MM.1S (cell line): ENCODE results near the gene MPL.

Experiments
- DNase-seq: peaks from one replicate; pipeline ENCODE4 v3.0.0-alpha.2; 2015
- H2AFZ ChIP-seq: fragments of 300-600 bp; sonication (generic); 2 replicates; pipeline ENCODE4 v1.6.0; 2016; ENCODE audit warnings: antibody characterized with exemption, low read length
- H3F3A ChIP-seq: fragments of 300-600 bp; sonication (generic); 2 replicates; pipeline ENCODE4 v1.6.1; 2016; ENCODE audit warnings: mild to moderate bottlenecking, antibody characterized with exemption, low read length, moderate library complexity, mixed read lengths; ENCODE audit not compliant: insufficient read depth
- H3K27ac ChIP-seq: fragments of 300-600 bp; sonication (generic); 2 replicates; pipeline ENCODE4 v1.5.1; 2016; ENCODE audit warnings: mild to moderate bottlenecking, low read length
- H3K27me3 ChIP-seq: fragments of 300-600 bp; sonication (generic); replicated peaks from 2 replicates; pipeline ENCODE4 v1.6.0; 2016; ENCODE audit warnings: low read length; ENCODE audit not compliant: insufficient read depth
- H3K36me3 ChIP-seq: fragments of 300-600 bp; sonication (generic); replicated peaks from 2 replicates; pipeline ENCODE4 v1.6.1; 2016; ENCODE audit warnings: mild to moderate bottlenecking, low read length, mixed read lengths; ENCODE audit not compliant: insufficient read depth
- H3K4me1 ChIP-seq: fragments of 300-600 bp; sonication (generic); 2 replicates; pipeline ENCODE4 v1.6.1; 2016; ENCODE audit warnings: low read length, mixed read lengths
- H3K4me2 ChIP-seq: fragments of 300-600 bp; sonication (generic); 2 replicates; pipeline ENCODE4 v1.6.0; 2016; ENCODE audit warnings: low read depth, low read length
- H3K4me3 ChIP-seq: fragments of 300-600 bp; sonication (generic); 2 replicates; pipeline ENCODE4 v1.5.1; 2016; ENCODE audit warnings: low read length, mixed read lengths
- H3K79me2 ChIP-seq: fragments of 300-600 bp; sonication (generic); 2 replicates; pipeline ENCODE4 v1.6.1; 2016; ENCODE audit warnings: mixed run types, low read length, mixed read lengths
- H3K9ac ChIP-seq: fragments of 300-600 bp; sonication (generic); 2 replicates; pipeline ENCODE4 v1.6.1; 2016; ENCODE audit warnings: low read length, mixed read lengths
- H3K9me2 ChIP-seq: fragments of 300-600 bp; sonication (generic); replicated peaks from 2 replicates; pipeline ENCODE4 v1.6.1; 2016; ENCODE audit warnings: mild to moderate bottlenecking, low read length, mixed read lengths; ENCODE audit not compliant: insufficient read depth
- H3K9me3 ChIP-seq: fragments of 300-600 bp; sonication (generic); replicated peaks from 2 replicates; pipeline ENCODE4 v1.6.1; 2016; ENCODE audit warnings: mild to moderate bottlenecking, low read length, mixed read lengths; ENCODE audit not compliant: insufficient read depth
- H4K20me1 ChIP-seq: fragments of 300-600 bp; sonication (generic); 2 replicates; pipeline ENCODE4 v1.6.1; 2016; ENCODE audit warnings: mild to moderate bottlenecking, low read length, moderate library complexity, mixed read lengths; ENCODE audit not compliant: insufficient read depth
- CTCF ChIP-seq: fragments of 300-600 bp; sonication (generic); IDR thresholded peaks from 2 replicates; pipeline ENCODE4 v1.5.1; 2016; ENCODE audit warnings: antibody characterized with exemption, low read length, mixed read lengths
- EZH2 ChIP-seq: fragments of 300-600 bp; sonication (generic); optimal IDR thresholded peaks from 2 replicates; pipeline ENCODE3; 2017; ENCODE audit warnings: low read depth, mild to moderate bottlenecking, antibody characterized with exemption, low read length, mixed read lengths
- EZH2phosphoT487 ChIP-seq: fragments of 300-600 bp; sonication (generic); IDR thresholded peaks from 2 replicates; pipeline ENCODE4 v1.6.1; 2018; ENCODE audit warnings: antibody characterized with exemption, low read length

The MPL gene

GRCh38 chr1:43402089-43402865, 64.7 kb downstream of the MPL start:
- H3K9me2 ChIP-seq, result no peaks in the 10 kb centered on the region
- H3K4me3 ChIP-seq, result no peak overlapping the region
- 0 out of 2 replicates have a peak, but pooled peaks cover 3% of the 10 kb centered on the region for H3K79me2 ChIP-seq
- H3K9me3 ChIP-seq, result no peaks in the 10 kb centered on the region
- no peaks in the 10 kb centered on the region for H3K27me3 ChIP-seq
- H3F3A ChIP-seq, result no peaks in the 10 kb centered on the region
- H3K4me2 ChIP-seq, result no peak overlapping the region
- H2AFZ ChIP-seq, result no peak overlapping the region
- no peak overlapping the region for H3K27ac ChIP-seq
- H4K20me1 ChIP-seq, result no peaks in the 10 kb centered on the region
- no peak for DNase-seq
- no peaks in the 10 kb centered on the region for H3K4me1 ChIP-seq
- no peaks in the 10 kb centered on the region for H3K36me3 ChIP-seq
- no peak overlapping the region for H3K9ac ChIP-seq
- no peak for TF ChIP-seq EZH2phosphoT487
- TF ChIP-seq CTCF, result no peak
- no peak for TF ChIP-seq EZH2
